Fibroblast of skin of right biceps (primary cell): ENCODE measurements around the gene CA6.
"Not testable (repeated sequence)": the region's sequence is repeated elsewhere in the genome, so short reads cannot be mapped to it uniquely, and the experiment has no call there.

Experiments
- DNase-seq: peaks from one replicate; pipeline ENCODE4 v3.0.0-alpha.2; 2013

The CA6 gene

DNA sequence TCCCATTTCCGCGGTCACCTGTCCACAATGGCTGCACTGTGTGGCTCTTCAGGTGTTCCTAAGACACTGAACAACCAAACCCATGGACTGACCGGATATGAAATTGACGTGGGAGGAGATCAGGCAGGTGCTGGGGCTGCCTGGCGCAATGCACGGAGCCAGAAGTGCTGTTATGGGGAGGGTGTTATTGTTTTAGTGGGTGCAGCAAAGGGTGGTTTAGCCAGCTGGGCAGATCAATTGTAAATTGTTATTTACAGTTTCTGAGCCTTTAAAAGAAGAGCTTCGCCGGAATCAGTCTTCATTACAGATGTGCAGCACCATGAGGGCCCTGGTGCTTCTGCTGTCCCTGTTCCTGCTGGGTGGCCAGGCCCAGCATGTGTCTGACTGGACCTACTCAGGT lies at the start of gene CA6:
Gene CA6, plus strand, starts transcription at position 301 of the 400 bp plus-strand sequence. Its CDS starts 19 bp downstream, at position 320.
- no peak for DNase-seq

DNA sequence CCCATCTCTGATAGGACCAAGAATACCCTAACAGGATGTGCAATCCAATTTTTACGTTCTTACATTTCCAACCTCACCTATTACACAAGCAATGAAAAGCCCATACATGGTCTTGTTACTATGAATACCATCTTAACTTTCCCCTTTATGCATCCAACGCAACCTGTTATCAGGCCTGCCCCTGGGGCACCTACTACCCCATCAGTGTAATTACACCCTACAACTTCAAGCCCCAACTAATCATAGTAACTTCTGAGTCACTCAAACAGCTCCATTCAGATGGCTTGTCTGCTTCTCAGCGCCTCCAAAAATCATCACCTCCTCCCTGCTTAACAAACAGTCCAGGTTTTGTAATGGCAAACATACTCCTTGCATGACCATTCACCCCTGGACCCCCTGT lies 48.9 kb upstream of the CA6 start:
- not testable (repeated sequence) for DNase-seq

DNA sequence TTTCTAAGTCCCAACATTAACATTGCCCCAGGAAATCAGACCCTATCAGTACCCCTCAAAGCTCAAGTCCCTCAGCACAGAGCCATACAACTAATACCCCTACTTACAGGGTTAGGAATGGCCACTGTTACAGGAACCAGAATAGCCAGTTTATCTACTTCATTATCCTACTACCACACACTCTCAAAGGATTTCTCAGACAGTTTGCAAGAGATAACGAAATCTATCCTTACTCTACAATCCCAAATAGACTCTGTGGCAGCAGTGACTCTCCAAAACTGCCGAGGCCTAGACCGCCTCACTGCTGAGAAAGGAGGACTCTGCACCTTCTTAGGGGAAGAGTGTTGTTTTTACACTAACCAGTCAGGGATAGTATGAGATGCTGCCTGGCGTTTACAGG lies 48.2 kb upstream of the CA6 start:
- not testable (repeated sequence) for DNase-seq

DNA sequence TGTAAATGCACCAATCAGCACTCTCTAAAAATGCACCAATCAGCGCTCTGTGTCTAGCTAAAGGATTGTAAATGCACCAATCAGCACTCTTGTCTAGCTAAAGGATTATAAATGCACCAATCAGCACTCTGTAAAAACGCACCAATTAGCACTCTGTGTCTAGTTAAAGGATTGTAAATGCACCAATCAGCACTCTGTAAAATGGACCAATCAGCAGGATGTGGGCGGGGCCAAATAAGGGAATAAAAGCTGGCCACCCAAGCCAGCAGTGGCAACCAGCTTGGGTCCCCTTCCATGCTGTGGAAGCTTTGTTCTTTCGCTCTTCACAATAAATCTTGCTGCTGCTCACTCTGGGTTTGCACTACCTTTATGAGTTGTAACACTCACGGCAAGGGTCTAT lies 47.2 kb upstream of the CA6 start:
- not testable (repeated sequence) for DNase-seq

DNA sequence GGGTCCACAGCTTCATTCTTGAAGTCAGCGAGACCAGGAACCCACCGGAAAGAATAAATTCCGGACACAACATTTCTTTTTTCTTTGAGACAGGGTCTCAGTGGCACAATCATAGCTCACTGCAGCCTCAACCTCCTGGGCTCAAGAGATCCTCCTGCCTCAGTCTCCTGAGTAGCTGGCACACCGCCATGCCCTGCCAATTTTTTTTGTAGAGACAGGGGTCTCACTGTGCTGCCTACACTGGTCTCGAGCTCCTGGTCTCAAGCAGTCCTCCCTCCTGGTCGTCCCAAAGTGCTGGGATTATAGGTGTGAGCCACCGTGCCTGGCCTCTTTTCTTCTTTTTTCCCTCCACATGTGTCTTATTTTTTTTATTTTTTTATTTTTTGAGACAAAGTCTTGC lies 46.6 kb upstream of the CA6 start:
- DNase-seq, result no peak

DNA sequence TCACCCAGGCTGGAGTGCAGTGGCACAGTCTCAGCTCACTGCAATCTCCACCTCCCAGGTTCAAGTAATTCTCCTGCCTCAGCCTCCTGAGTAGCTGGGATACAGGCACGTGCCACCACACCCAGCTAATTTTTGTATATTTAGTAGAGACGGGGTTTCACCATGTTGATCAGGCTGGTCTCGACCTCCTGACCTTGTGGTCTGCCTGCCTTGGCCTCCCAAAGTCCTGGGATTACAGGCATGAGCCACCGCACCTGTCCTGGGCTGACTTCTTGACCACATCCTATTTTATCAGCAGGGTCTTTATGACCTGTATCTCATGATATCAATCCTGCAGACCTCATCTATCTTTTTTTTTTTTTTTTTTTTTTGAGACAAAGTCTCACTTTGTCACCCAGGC lies 45.0 kb upstream of the CA6 start:
- not testable (repeated sequence) for DNase-seq

DNA sequence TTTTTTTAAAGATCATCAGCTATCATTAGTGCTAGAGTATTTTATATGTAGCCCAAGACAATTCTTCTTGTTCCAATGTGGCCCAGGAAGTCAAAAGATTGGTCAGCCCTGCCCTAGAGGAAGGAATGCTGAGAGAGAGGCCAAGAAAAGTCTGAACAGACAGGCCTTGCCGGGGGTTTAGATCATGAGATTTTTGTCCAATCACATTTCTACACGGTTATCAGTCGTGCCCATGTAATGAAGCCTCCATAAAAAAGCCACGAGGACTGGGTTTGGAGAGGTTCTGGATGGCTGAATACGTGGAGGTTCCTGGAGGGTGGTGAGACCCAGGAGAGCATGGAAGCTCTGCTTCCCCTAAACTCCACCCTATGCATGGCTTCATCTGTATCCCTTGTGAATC lies 42.9 kb upstream of the CA6 start:
- DNase-seq, result peak; percentile 64

DNA sequence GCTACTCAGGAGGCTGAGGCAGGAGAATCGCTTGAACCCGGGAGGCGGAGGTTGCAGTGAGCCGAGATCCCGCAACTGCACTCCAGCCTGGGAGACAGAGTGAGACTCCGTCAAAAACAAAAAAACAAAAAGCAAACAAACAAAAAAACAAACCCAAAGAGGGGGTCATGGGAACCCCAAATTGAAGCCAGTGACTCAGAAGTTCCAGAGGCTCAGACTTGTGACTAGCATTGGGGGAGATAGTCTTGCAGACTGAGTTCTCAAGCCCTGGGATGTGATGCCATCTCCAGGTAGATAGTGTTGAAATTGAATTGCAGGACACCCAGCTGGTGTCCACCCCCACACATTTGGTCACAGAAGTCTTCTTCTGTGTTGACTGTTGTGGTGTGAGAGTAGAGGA lies 42.3 kb upstream of the CA6 start:
- DNase-seq, result peak; percentile 54

DNA sequence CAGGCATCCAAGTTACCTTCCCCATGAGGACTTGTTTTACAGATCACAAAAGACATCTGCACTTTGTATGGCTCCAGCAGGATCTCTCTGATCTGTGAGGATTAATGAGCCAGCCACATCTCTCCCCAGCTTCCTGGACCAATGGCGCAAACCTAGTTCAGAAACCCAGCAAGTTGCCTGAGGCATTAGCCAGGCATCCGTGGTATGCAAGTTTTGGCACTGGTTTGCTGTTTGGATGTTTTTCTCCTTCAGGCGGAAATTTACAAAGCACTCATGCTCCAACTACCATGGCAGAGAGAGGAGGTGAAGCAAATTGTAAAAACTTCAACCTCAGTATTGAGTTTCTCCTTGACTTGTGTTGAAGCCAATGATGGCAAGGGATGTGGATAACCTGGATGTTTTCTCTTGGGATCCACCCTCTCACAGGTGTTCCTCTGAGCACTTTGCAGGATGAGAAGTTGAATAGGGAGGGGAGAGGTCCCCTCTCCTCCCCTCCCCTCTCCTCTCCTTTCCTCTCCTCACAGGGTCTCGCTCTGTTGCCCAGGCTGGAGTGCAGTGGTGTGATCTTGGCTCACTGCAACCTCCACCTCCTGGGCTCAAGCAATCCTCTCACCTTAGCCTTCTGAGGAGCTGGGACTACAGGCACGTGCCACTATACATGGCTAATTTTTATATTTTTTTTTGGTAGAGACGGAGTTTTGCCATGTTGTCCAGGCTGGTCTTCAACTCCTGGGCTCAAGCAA lies 41.6 kb upstream of the CA6 start:
- DNase-seq, result peak; percentile 98

DNA sequence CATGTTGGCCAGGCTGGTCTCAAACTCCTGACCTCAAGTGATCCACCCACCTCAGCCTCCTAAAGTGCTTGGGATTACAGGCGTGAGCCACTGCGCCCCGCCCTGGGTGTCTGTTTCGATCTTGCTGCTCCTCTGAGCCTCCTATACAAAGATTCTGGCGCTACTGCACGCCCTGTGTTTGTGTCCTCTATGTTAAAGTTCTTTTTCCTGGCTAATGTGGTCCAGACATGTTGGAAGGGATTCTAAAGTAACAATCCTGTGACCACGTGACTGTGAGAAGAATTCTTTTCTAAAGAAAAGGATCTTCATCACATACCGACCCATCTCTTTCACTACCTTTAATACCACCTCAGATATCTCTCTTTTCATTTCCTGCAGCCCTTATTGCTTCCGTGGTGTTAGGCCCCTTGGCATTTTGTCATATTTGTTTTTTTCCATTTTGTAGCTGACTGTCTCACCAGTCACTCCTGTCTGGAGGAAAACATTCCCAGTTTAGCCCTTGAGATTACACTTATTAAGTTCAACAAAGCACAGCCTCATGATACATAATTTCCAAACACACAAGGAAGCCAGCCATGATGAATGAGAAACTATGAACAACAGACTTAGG lies 40.0 kb upstream of the CA6 start:
- DNase-seq, result peak; percentile 48

DNA sequence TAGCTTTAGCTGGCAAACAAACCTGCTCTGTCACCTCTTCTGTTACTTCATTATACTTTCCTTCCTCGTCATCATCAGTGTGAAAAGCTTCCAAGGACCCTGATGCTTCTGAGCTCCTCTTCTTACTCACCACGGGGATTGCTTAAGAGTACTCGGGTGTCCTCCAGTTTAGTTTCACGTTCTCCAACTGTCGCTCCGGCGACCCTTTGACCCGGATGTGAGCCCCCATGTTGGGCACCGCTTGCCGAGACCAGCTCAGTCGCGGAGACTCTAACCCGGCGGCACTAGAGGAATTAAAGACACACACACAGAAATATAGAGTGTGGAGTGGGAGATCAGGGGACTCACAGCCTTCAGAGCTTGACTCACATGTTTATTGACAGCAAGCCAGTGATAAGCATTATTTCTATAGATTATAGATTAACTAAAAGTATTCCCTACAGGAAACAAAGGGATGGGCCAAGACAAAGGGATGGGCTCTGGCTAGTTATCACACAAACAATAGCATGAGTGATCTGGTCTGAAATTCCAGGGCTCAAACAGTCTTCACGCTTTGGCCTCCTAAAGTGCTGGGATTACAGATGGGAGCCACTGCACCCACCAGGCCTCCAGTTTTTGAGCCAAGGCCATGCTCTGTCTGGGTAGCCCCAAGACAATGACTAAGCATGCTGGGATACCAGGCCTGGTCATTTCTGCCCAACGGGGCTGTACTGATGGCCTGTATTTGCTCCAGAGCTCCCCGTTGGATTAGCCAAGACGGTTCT lies 37.1 kb upstream of the CA6 start:
- peak; percentile 15 for DNase-seq

DNA sequence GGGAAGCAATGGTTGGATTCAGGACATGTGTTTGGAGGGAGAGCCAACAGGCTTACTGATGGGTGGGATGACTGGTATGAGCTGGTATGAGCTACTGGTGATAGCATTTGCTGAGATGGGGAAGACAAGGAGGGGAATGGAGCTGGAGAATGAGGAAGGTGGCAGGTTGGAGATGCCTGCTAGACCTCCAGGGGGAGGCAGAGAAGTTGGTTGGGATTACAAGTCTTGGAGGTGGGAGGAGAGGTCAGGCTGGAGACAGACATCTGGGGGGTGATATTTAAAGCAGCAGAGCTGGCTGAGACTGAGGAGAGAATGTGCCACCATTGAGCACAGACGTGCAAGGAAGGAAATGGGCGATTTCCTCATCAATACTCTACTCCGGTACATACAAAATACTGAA lies 35.3 kb upstream of the CA6 start:
- DNase-seq, result no peak

DNA sequence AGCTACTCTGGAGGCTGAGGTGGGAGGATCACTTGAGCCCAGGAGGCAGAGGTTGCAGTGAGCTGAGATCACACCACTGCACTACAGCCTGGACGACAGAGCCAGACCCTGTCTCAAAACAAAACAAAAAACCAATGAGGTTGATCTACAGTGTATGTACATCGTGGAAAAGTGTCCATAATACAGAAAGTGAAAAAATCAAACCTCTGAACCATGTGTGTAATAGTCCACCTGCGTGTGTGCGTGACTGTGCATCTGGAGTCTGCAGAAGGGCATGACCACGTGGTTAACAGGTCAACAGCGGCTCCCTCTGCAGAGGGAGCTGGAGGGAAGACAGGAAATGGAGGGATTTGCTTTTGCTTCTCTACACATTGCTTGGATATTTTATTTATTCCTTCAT lies 34.8 kb upstream of the CA6 start:
- peak; percentile 22 for DNase-seq

DNA sequence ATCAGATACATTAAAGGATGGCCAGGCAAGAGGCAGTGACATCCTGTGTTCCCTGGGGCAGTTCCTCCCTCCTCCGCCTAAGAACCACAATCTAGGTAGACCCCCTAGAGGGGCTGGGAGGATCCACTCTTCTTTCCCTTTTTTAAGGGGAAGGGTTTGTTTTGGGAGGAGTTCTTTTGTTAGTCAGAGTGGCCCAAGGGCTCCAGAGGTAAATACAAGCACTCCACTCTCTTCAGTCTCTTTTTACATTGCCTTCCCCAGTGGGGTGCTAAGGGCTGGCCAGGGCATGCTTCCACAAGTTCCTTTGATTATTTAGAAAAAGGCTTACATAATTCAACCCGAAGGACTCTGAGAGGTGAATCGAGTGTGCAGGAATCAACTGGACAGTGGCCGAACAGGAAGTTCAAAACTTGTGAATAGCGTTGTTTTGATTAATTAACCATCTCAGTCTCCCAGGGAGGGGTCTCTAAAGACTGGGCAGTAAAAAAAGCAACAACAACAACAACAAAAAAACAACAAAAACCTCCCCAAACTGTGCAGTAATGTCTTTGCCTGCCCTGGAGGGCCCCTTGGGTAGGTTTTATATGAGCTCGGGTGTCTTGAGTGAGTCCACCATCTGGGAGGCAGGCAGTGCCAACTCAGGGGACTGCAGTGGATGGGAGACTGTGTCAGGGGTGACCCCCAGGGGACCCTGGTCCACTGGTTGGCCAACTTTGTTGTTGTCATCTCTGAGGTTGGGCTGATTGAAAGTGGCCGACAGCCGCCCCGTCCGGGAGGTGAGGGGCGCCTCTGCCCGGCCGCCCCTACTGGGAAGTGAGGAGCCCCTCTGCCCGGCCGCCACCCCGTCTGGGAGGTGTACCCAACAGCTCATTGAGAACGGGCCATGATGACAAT lies 34.0 kb upstream of the CA6 start:
- no peak for DNase-seq

DNA sequence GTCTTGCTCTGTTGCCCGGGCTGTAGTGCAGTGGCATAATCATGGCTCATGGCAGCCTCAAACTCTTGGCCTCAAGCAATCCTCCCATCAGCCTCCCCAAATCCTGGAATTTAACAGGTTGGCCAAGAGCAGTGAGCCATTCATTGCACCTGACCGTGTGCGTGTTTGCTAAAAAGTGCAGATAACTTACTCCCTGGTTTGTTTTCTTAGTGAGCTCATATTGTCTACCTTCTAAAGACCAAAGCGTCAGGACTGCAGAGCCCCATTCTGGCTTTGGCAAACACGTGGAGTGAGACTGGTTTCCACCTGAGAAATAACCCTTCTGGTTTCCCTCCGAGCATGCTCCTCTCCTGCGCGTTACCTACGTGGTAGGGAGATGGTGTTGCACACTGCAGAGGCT lies 32.2 kb upstream of the CA6 start:
- DNase-seq, result no peak

DNA sequence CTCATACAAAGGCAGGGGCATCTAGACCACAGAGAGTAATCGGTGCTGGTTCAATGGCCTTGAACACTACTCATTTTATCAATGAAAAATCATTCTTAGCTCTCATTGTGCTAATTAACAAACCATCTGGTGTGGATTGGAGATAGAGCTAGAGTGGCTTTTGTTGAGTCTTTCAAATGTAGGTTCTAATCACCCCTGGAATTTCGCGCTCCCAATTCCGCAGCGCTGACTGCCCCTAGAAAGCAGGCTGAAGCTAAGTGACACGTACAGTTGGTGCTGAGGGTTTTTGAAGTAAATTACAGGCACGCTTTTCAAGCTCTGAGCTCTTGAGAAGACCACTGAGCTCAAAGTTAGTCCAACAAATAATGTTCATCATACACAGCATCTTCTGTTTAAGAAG lies 31.2 kb upstream of the CA6 start:
- no peak for DNase-seq

DNA sequence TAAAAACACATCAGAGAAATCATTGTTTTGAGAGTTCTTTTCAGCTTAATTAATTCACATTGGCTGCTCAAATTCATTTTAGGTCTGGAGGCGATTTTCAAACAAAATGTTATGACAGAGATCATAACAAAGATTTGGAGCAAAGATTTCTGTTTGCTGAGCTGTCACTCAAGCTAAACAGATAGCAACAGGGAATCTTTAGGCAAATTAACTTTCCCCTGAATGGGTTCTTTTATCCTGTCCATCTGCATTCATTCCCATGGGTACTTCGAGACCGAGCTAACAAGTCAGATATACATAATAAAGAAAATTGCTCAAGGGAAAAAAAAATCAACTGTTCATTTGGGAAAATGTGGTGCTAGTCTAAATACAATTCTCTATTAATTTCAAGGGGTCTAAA lies 30.2 kb upstream of the CA6 start:
- DNase-seq, result no peak

DNA sequence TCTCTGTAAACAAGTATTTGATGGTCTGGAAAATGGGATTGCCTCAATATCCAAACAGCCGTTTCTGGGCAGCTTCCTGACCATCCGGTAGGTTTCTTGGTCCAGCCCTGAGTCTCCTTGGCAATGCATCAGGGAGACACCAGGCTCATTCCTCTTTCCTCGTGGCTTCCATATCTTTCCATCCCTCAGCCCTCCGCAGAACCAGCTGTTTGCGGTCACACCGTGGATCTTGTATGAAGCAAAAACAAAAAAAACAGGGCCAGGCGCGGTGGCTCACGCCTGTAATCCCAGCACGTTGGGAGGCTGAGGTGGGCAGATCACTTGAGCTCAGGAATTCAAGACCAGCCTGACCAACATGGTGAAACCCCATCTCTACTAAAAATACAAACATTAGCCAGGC lies 28.1 kb upstream of the CA6 start:
- DNase-seq, result not testable (repeated sequence)

DNA sequence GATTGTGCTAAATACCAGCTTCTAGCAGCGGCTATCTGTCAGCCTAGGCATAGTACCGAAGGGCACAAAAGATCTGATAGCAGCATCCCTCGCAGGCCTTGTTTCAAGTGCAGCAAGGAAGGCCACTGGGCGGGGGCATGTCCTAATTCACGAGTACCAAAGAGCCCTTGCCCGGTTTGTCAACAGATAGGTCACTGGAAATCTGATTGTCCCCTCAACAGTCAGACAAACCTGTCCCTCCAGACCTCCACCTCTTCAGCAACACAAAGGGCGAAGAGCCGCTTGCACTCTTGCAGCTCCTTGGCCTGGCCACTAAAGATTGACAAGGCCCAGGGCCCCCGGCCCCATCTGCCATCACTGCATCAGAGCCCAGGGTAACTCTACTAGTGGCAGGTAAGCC lies 22.7 kb upstream of the CA6 start:
- DNase-seq, result no peak

DNA sequence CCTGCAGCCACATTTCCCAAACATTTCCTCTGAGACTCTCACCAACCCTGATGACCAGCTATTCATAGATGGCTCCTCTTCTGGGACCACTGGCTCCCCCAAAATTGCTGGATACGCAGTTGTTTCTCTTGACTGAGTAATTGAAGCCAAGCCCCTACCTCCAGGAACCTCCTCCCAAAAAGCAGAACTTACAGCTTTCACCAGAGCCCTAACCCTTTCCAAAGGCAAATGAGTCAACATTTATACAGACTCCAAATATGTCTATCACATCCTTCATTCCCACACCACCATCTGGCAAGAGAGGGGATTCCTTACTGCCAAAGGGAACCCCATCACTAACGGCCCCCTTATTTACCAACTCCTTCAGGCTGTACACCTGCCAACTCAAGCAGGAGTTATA lies 20.3 kb upstream of the CA6 start:
- no peak for DNase-seq

DNA sequence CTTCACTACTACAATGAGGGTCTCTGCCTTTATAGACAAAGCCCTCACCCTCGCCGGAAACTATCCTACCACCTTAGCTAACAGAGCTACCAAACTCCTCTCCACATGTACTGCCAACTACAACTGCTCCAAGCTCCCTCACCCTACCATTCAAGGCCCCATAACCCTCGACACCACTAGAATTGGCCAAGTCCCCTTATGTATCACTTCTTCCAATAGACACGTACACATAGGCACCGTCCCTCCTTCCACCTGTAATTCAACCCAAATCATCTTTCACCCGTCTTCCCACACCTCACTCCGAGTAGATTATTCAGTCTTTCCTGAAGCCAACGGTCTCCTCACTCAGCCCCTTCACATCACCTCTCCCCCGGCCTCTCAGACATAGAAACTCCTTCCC lies 19.7 kb upstream of the CA6 start:
- no peak for DNase-seq

DNA sequence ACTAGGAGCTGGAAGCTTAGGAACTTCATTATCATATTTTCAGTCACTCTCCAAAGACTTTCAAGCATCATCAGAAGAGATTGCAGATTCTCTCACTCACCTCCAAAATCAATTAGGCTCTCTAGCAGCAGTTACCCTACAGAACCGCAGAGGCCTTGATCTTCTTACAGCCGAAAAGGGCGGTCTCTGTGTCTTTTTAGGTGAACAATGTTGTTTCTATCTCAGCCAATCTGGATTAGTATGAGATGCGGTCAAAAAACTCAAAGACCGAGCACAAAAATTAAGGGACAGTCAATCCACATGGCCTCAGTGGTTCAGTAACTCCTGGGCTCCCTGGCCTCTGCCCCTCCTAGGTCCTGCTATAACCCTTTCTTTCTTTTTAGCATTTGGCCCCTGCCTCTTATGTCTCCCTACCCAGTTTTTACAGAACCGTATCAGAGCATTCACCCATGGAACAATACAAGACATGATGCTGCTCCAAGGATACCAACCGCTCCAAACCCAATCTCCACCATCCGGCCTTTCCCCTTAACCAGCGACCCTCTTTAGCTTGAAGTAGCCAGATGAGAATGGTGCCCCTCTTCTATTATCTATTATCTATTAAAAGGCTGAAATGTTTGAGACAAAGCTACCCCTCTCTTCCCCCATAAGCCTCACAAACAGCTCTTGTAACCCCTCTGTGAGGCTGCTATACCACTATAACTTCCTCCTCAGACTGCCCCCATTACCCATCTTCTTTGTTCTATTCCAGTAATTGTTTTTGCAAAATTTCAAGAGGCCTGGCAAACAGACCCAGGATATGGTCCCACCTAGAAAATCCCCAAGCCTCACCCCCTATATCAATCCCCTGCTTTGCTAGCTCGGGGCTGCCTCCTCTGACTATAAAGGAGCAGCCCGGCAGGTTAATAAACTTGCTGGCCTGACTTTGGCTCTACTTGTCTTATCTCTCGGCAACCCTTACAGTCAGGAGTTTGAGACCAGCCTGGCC lies 18.7 kb upstream of the CA6 start:
- no peak for DNase-seq
